Iris pigment epithelial cell (primary cell): ENCODE results near the gene SLC26A6.
A peak's percentile ranks its signal among the peaks of the same experiment; 100 is the strongest.

Source experiments
- DNase-seq: peaks from one replicate; pipeline ENCODE4 v3.0.0-alpha.2; 2011; ENCODE audit warnings: low read depth

The SLC26A6 gene

GRCh38 chr3:48599077-48599501 is 36.2 kb downstream of the SLC26A6 start:
- DNase-seq: no peak

- peak; percentile 85 for DNase-seq
These were observed 36.8 kb downstream of the SLC26A6 start for GRCh38 chr3:48598323-48599076.

GRCh38 chr3:48597408-48597800 is 37.9 kb downstream of the SLC26A6 start:
- no peak for DNase-seq

GRCh38 chr3:48596676-48597407 is 38.4 kb downstream of the SLC26A6 start:
- DNase-seq: no peak

DNA sequence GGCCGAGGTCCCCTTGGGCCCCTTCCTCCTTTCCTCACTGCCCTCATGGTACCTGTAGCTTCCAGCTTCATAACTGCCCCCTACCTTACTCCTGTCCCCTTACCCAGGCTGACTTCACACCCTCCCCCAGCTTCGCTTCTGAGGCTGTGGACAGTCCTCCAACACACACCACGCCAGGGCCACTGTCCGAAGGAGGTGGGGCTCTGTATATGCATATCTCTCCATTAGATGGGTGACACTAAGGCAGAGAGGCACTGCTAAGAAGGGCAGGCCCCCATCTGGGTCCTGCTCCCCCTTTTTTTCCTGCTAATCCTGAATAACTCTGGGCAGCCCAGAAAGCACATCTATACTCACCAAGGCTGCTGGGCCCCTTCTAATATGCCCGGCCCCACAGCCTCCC is 39.1 kb downstream of the SLC26A6 start:
- DNase-seq: no peak

DNA sequence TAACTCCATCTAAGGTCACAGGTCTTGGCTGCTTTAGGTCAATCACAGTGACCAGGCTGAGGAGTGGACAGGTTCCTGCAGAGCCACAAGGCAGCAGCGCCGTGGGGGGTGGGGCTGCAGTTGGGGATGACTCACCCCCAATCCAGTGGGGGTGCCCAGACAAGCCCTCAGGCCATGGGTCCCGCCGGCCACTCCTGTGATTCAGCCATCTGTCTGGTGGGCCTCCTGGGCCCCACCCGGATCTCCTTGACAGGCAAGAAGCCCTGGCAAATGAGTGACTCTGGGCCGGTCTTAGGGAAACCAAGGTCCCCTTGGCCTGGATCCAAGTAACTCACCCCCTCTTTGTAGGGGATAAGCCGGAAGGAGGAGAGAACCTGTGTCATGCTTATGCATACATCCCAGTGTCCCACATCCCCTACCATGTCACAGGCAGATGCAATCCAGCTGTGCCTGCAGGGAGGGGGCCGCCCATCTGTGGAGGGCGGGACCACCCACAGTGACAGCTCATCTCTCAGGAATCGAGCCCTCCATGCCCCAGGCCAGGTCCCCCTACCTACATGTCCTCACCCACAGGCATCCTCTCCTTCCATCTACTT is 39.6 kb downstream of the SLC26A6 start:
- peak; percentile 83 for DNase-seq

- no peak for DNase-seq
These were observed 40.2 kb downstream of the SLC26A6 start, which contains the start of gene COL7A1 for GRCh38 chr3:48595075-48595525. TSS of gene COL7A1 (minus strand) at chr3:48595329. CDS start at chr3:48595159, 170 bp downstream.

GRCh38 chr3:48594417-48595049 is 40.7 kb downstream of the SLC26A6 start:
- DNase-seq: no peak

GRCh38 chr3:48593337-48593736 is 41.9 kb downstream of the SLC26A6 start:
- no peak for DNase-seq

DNA sequence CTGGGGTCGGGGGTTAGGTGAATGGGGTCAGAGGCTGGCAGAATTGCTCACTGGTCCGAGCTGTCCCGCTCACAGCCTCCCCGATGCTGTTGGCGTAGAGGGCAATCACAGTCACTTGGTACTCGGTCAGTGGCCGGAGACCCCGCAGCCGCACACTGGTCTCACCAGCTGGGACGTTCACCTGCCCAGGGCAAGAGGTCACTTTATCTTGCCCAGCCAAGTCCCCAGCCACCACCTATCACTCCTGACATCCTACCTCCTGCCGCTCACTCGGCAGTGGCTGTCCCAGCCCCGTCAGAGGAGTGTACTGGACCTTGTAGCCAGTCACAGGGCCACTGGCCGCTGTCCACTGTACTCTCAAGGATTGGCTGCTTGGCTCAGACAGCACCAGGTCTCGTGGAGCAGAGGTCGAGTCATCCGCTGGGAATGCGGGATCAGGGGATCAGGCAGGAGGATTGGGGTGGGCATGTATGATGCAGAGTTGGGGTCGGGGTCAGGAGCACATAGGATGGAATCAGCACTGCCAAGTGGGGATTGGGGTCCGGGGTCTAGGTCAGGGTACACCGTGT is 42.7 kb downstream of the SLC26A6 start:
- peak; percentile 15 for DNase-seq

DNA sequence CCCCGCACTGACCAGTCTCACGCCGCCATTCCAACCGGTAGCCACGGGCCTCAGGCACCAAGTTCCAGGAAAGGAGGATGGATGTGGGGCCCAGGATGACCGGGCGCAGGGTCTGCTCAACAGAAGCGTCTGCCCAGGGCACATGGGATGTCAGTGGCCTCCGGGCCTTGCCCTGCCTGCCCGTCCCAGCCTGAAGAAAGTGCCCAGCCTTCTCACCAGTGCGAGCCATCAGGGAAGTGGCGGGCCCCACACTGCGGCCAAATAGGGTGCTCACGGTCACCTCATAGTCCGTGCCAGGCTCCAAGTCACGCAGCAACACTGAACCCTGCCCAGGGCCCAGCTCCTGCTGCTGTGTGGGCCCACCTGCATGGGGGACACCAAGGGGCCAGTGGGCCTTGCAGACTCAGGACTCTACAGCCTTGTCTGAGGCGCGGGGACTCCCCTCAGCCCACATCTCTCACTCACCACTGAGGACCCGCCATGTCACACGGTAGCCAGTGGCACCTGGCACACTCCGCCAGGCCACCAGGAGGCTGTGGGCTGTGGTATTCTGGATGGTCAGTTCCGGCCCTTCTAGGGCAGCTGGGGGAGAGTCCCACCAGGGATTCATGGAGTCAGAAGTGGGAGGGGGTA is 43.3 kb downstream of the SLC26A6 start:
- no peak for DNase-seq

DNA sequence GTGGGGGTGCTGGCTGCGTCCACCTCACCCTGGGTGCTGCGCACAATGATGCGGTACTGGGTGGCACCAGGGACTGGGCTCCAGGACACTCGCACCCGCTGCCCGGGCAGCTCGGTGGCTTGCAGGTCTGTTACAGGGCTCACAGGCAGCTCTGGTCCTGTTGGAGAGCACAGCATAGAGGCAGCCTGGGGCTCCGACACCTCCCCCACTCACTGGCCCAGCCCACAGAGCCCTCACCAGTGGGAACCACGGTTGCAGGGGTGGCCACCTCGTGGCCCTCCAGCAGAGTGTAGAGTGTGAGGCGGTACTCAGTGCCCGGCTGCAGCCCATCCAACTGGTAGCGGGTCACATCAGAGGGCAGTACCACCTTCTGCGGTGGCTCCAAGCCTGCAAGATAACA is 43.8 kb downstream of the SLC26A6 start:
- DNase-seq: no peak

DNA sequence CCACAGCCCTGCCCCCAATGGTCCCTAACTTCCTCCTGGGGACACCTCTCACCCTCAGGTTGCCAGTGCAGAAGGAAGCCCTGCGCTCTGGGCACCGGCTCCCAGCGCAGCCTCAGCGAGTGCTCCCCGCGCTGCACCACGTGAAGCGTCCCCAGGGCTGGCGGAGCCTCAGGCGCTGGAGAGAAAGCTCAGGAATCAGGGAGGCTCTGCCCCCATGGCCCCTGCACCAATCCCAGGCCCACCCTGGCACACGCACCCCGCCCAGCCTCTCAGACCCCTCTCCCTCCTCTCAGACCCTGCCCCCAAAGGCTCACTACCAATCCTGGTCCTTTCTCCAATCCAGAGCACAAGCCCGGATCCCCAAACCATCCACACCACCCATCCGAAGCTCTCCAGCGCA is 47.0 kb downstream of the SLC26A6 start:
- DNase-seq: no peak

GRCh38 chr3:48587686-48588085 is 47.6 kb downstream of the SLC26A6 start:
- DNase-seq: no peak

DNA sequence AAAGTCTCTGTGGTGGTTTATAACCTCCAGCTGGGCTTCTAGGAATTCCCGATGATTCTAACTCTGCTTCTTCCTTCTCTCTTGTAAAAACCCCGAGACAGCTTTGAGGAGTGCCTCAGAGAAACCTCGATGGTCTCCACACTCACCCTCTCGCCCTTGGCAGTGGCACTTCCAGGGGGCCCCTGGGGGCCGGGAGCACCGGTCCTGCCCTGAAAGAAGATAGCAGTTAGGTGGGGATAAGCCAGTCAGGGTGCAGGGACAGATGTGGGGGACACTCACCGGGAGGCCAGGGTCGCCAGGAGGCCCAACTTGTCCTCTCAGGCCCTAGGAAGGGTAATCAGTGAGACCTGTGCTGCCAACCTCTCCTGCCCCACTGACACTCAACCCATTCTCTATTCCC is 49.9 kb downstream of the SLC26A6 start:
- DNase-seq: no peak

- no peak for DNase-seq
These were observed 50.4 kb downstream of the SLC26A6 start for GRCh38 chr3:48584836-48585235.

- DNase-seq: no peak
These were observed 53.4 kb downstream of the SLC26A6 start for GRCh38 chr3:48581621-48582481.

DNA sequence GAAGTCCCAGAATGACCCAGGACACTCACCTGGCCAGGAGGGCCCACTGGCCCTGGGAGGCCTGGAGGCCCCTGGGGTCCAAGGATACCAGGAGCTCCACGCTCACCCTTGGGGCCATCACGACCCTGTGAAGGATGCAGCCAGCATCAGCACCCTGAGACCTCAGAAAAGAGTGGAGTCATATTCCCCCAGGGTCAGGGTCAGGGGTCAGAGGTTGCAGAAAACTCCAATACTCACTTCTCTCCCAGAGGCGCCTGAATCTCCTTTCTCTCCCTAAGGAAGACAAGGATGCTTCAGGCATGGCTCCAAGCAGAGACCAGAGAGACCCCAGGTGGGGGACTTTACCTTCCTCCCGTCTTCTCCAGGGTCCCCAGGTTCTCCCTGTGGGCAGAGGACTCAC is 58.6 kb downstream of the SLC26A6 start:
- no peak for DNase-seq
